ENCODE data around the gene S100A2. TPM values are rescaled to one million over a fixed set of nuclear protein-coding genes. Genes with fewer than 3 reads are reported as not detected.
"Not testable (repeated sequence)": the region's sequence is repeated elsewhere in the genome, so short reads cannot be mapped to it uniquely, and the experiment has no call there.

Gene S100A2
- total and polyA plus RNA-seq, 7 donors: 0.86 to 15.4 (median 1.1) TPM

DNA sequence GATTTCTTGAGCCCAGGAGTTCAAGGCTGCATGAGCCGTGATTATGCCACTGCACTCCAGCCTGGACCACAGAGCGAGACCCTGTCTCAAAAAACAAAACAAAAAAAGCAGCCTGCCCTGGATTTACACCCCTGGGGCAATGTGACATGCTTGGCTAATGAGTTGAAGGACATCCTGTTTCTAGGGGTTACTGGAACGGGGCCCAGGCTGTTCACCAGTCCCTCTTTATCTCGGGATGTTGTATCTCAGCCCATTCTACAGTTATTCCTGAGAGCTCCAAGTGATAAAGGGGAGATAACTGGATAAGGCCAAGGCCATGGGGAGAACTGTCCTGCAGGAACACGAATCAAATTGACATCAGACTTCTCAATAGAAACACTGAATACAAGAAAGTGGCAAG lies 21.7 kb upstream of the S100A2 start:
- TF ChIP-seq, protein P1, sequence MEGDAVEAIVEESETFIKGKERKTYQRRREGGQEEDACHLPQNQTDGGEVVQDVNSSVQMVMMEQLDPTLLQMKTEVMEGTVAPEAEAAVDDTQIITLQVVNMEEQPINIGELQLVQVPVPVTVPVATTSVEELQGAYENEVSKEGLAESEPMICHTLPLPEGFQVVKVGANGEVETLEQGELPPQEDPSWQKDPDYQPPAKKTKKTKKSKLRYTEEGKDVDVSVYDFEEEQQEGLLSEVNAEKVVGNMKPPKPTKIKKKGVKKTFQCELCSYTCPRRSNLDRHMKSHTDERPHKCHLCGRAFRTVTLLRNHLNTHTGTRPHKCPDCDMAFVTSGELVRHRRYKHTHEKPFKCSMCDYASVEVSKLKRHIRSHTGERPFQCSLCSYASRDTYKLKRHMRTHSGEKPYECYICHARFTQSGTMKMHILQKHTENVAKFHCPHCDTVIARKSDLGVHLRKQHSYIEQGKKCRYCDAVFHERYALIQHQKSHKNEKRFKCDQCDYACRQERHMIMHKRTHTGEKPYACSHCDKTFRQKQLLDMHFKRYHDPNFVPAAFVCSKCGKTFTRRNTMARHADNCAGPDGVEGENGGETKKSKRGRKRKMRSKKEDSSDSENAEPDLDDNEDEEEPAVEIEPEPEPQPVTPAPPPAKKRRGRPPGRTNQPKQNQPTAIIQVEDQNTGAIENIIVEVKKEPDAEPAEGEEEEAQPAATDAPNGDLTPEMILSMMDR (IDR thresholded peaks at IDR 0.05): no peak
- no peaks in the 10 kb centered on the region for H3K36me3 ChIP-seq (ENCODE audit: insufficient read depth in 1 of 2, low read depth in 1 of 2)
- ATAC-seq: no peak

DNA sequence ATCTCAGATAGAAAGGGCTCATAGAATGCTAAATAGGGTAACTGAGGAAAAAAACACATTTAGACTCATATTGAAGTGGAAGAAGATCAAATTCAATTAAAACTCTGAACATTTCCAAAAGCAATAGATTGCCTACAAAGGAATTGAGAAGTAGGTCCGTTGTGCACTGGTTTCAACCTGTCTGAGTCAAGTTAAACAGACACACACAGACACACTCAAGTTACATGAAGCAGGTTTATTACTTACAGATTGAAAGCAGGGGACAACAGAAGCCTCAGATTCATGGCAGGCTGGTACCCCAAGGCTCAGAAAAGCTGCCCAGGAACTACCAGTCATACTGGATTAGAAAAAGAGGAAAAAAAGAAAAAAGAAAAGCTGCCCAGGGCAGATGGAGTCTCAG lies 20.7 kb upstream of the S100A2 start:
- Histone ChIP-seq H3K27ac (no peak overlapping the region), H3K36me3 (ENCODE audit: insufficient read depth in 1 of 2, low read depth in 1 of 2) (no peaks in the 10 kb centered on the region), H3K4me1 (no peaks in the 10 kb centered on the region), H3K27me3 (ENCODE audit: insufficient read depth in 3 of 3, low read length in 2 of 3) (no peaks in the 10 kb centered on the region), H3K9me3 (no peaks in the 10 kb centered on the region), H3K4me3 (no peak overlapping the region)
- DNase-seq (no peak), ATAC-seq (no peak)
- 44 to 48% (median 45%) methylated on average over 1 of the region's 1 CpG for WGBS, 3 donors
- intact Hi-C loops (cut with DNase I): no loop called here
- TF ChIP-seq, protein P1 (IDR thresholded peaks at IDR 0.05): no peak

More for the DNA sequence above, 21.7 kb upstream of the S100A2 start:
- Histone ChIP-seq H3K27me3 (ENCODE audit: insufficient read depth in 3 of 3, low read length in 2 of 3) (no peaks in the 10 kb centered on the region), H3K4me1 (no peaks in the 10 kb centered on the region), H3K27ac (no peak overlapping the region), H3K4me3 (no peak overlapping the region), H3K9me3 (no peaks in the 10 kb centered on the region)
- intact Hi-C loops (cut with DNase I): no loop called here
- no peak for DNase-seq
- WGBS, 3 donors: 62 to 69% (median 67%) methylated on average over 5 of the region's 5 CpGs

DNA sequence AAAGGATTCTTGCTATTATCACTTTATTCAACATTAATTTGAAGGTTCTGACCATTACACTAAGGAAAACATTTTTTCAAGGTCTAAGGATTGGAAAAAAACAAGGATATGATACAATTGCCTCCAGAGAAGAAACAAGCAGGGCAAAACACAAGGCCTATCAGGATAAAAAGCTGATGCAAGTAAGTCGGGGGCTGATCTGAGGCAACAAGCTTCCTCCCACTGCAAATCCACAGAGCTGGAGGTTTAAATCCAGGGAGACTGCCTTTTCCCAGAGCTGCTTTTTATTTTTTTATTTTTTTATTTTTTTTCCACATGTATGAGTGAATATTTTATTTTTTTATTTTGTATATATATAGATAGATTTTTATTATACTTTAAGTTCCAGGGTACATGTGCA lies 19.4 kb upstream of the S100A2 start:
- ATAC-seq: no peak
- intact Hi-C loops (cut with DNase I): no loop called here
- 88 to 100% (median 93%) methylated on average over 1 of the region's 1 CpG for WGBS, 3 donors

DNA sequence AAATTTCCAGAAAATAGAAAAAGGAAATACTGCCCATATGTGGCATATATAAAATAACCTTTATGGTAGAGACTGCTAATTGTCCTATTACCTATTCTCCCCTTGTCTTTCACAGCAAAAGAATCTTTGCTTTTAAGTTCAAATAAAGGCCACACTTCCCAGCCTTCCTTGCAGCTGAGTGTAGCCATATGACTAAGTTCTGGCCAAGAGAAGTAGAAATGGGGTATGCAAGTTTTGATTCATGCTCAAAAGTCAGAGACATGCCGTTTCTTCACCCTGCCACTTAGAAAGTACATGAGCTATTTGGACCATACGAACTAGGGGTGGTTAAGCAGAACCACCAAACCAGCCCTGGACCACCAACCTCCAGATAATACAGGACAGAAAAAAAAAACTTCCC lies 18.3 kb upstream of the S100A2 start:
- H3K4me3 ChIP-seq: no peak overlapping the region
- 77 to 81% (median 80%) methylated on average over 2 of the region's 2 CpGs for WGBS, 3 donors

More for the DNA sequence above, 19.4 kb upstream of the S100A2 start:
- TF ChIP-seq, protein P1 (IDR thresholded peaks at IDR 0.05): no peak
- Histone ChIP-seq H3K9me3 (no peaks in the 10 kb centered on the region), H3K4me1 (no peaks in the 10 kb centered on the region), H3K27ac (no peak overlapping the region), H3K27me3 (ENCODE audit: insufficient read depth in 3 of 3, low read length in 2 of 3) (no peaks in the 10 kb centered on the region), H3K4me3 (no peak overlapping the region), H3K36me3 (ENCODE audit: insufficient read depth in 1 of 2, low read depth in 1 of 2) (no peaks in the 10 kb centered on the region)
- no peak for DNase-seq

DNA sequence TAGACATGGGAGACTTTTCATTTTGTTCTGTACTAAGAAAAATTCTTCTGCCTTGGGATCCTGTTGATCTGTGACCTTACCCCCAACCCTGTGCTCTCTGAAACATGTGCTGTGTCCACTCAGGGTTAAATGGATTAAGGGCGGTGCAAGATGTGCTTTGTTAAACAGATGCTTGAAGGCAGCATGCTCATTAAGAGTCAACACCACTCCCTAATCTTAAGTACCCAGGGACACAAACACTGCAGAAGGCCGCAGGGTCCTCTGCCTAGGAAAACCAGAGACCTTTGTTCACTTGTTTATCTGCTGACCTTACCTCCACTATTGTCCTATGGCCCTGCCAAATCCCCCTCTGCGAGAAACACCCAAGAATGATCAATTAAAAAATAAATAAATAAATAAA lies 17.9 kb upstream of the S100A2 start:
- H3K27ac ChIP-seq; H3K4me1 ChIP-seq; H3K9me3 ChIP-seq; H3K27me3 ChIP-seq (ENCODE audit: insufficient read depth in 3 of 3, low read length in 2 of 3); ATAC-seq; H3K36me3 ChIP-seq (ENCODE audit: insufficient read depth in 1 of 2, low read depth in 1 of 2); DNase-seq; H3K4me3 ChIP-seq; intact Hi-C loops (cut with DNase I): not testable (repeated sequence)
- 88 to 95% (median 92%) methylated on average over 2 to 3 of the region's 3 CpGs for WGBS, 3 donors

More for the DNA sequence above, 18.3 kb upstream of the S100A2 start:
- DNase-seq (no peak), ATAC-seq (no peak)
- TF ChIP-seq, protein P1 (IDR thresholded peaks at IDR 0.05): no peak
- Histone ChIP-seq H3K27ac (no peak overlapping the region), H3K27me3 (ENCODE audit: insufficient read depth in 3 of 3, low read length in 2 of 3) (no peaks in the 10 kb centered on the region), H3K4me1 (no peaks in the 10 kb centered on the region), H3K36me3 (ENCODE audit: insufficient read depth in 1 of 2, low read depth in 1 of 2) (no peaks in the 10 kb centered on the region), H3K9me3 (no peaks in the 10 kb centered on the region)
- intact Hi-C loops (cut with DNase I): no loop called here

DNA sequence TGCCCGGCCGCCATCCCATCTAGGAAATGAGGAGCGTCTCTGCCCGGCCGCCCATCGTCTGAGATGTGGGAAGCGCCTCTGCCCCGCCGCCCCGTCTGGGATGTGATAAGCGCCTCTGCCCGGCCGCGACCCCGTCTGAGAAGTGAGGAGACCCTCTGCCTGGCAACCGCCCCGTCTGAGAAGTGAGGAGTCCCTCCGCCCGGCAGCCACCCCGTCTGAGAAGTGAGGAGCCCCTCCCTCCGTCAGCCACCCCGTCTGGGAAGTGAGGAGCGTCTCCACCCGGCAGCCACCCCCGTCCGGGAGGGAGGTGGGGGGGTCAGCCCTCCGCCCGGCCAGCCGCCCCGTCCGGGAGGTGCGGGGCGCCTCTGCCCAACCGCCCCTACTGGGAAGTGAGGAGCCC lies 17.2 kb upstream of the S100A2 start:
- DNase-seq; H3K9me3 ChIP-seq; intact Hi-C loops (cut with DNase I); H3K4me1 ChIP-seq; H3K27ac ChIP-seq; H3K36me3 ChIP-seq (ENCODE audit: insufficient read depth in 1 of 2, low read depth in 1 of 2); H3K27me3 ChIP-seq (ENCODE audit: insufficient read depth in 3 of 3, low read length in 2 of 3); H3K4me3 ChIP-seq; ATAC-seq: not testable (repeated sequence)
- WGBS, 3 donors: 93 to 97% (median 94%) methylated on average over 24 to 34 of the region's 34 CpGs
